Nephron progenitor cell (in vitro differentiated cells): ENCODE results near the gene SUSD1.

Experiments
- DNase-seq: peaks from one replicate; pipeline ENCODE4 v3.0.0; 2021
- H3K27ac Mint-ChIP-seq: 2 replicates; pipeline ENCODE4 v1.8.0; 2021; ENCODE audit warnings: mild to moderate bottlenecking, moderate library complexity, mixed read lengths
- H3K27me3 Mint-ChIP-seq: 2 replicates; pipeline ENCODE4 v1.8.0; 2021; ENCODE audit warnings: mild to moderate bottlenecking, low read depth, mixed read lengths; ENCODE audit not compliant: poor library complexity
- H3K36me3 Mint-ChIP-seq: 2 replicates; pipeline ENCODE4 v1.8.0; 2021; ENCODE audit warnings: low read depth, mixed read lengths
- H3K4me1 Mint-ChIP-seq: 2 replicates; pipeline ENCODE4 v1.8.0; 2021; ENCODE audit warnings: mixed read lengths
- H3K4me3 Mint-ChIP-seq: 2 replicates; pipeline ENCODE4 v1.8.0; 2021; ENCODE audit warnings: mild to moderate bottlenecking, moderate library complexity, mixed read lengths
- H3K9me3 Mint-ChIP-seq: 2 replicates; pipeline ENCODE4 v1.8.0; 2021; ENCODE audit warnings: mild to moderate bottlenecking, moderate library complexity, mixed read lengths
- CTCF ChIP-seq: fragments of 200-600 bp; sonication (generic); IDR thresholded peaks from 2 replicates; pipeline ENCODE4 v1.5.0; 2021; ENCODE audit warnings: antibody characterized with exemption

The SUSD1 gene

GRCh38 chr9:112103405-112103804 is 71.7 kb downstream of the SUSD1 start:
- TF ChIP-seq CTCF: no peak
- Mint-ChIP-seq H3K9me3 (no peaks in the 10 kb centered on the region), H3K36me3 (peaks cover 34% of the 10 kb centered on the region), H3K27ac (no peak overlapping the region), H3K4me1 (peaks cover under 1% of the 10 kb centered on the region), H3K27me3 (no peaks in the 10 kb centered on the region), H3K4me3 (no peak overlapping the region)
- DNase-seq: no peak

GRCh38 chr9:112097712-112098688 is 77.1 kb downstream of the SUSD1 start:
- TF ChIP-seq CTCF: peak; percentile 90
- no peaks in the 10 kb centered on the region for H3K27me3 Mint-ChIP-seq
- DNase-seq: peak; percentile 72
- peaks cover 8% of the 10 kb centered on the region for H3K4me1 Mint-ChIP-seq
- H3K9me3 Mint-ChIP-seq: no peaks in the 10 kb centered on the region
- peaks cover 37% of the 10 kb centered on the region for H3K36me3 Mint-ChIP-seq
- H3K27ac Mint-ChIP-seq: no peak overlapping the region
- no peak overlapping the region for H3K4me3 Mint-ChIP-seq

- Mint-ChIP-seq H3K9me3 (no peaks in the 10 kb centered on the region), H3K4me3 (no peak overlapping the region), H3K27ac (no peak overlapping the region), H3K4me1 (peaks cover 8% of the 10 kb centered on the region), H3K36me3 (peaks cover 31% of the 10 kb centered on the region), H3K27me3 (no peaks in the 10 kb centered on the region)
- TF ChIP-seq CTCF: no peak
- no peak for DNase-seq
Measured at GRCh38 chr9:112094948-112095681, 80.0 kb downstream of the SUSD1 start.

- no peaks in the 10 kb centered on the region for H3K9me3 Mint-ChIP-seq
- H3K4me1 Mint-ChIP-seq: peaks cover 8% of the 10 kb centered on the region
- DNase-seq: no peak
- peaks cover 32% of the 10 kb centered on the region for H3K36me3 Mint-ChIP-seq
- H3K4me3 Mint-ChIP-seq: no peak overlapping the region
- no peak overlapping the region for H3K27ac Mint-ChIP-seq
- no peaks in the 10 kb centered on the region for H3K27me3 Mint-ChIP-seq
- TF ChIP-seq CTCF: no peak
Measured at GRCh38 chr9:112094241-112094640, 80.9 kb downstream of the SUSD1 start.

- TF ChIP-seq CTCF: no peak
- Mint-ChIP-seq H3K27me3 (no peaks in the 10 kb centered on the region), H3K9me3 (no peaks in the 10 kb centered on the region), H3K4me3 (no peak overlapping the region), H3K27ac (no peak overlapping the region), H3K36me3 (peaks cover 36% of the 10 kb centered on the region), H3K4me1 (peaks cover 8% of the 10 kb centered on the region)
- DNase-seq: no peak
Measured at GRCh38 chr9:112093870-112094216, 81.3 kb downstream of the SUSD1 start.
